GM19467 (cell line): ENCODE measurements around the gene GDPD4.

ENCODE experiments used
- ATAC-seq: cut with Tn5 transposase; IDR thresholded peaks from one replicate; pipeline ENCODE4 v1.9.1; 2021; ENCODE audit warnings: mild to moderate bottlenecking, moderate library complexity; ENCODE audit not compliant: unreplicated experiment

GDPD4 gene, protein sequence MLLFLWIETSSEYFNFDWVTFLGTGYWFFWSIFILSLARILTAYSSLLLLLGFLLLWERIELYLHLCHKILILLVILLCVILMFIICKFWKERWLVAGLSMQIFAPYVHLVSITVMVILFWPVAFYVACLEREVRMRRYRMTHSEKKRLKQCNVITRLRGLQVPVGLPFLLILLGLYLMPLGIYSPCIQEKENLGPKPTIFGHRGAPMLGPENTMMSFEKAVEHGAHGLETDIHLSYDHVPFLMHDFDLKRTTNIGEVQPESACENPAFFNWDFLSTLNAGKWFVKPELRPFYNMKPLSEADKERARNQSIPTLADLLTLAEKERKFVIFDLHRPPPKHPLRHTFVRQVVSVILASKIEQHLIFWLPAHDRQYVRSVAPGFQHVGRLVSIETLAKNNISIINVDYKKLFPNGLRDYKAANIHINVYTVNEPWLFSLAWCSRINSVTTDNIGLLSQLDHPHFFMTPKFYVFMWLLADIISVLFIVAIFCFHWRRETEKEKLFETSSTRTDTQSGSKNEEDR

DNA sequence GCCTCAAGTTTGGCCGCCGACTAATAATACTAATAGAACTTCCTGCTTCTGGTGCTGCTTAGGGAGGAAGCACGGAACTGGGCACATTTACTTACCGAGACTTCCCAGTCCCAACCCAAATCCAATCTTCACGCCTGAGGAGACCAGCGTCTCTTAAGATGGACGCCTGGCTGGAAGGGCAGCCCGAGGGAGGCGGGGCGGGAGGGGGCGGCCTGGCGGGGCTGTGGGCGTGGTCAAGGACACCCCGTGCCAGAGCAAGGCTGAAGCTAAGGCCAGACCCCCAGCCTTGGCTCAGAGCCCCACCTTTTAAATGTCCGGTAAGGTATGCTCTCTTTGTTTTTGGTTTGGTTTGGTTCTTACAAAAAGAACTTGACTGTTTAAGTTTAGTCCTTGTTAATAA is at the start of gene GDPD4:
Gene GDPD4, minus strand, starts transcription at position 177 of the 400 bp plus-strand sequence. CDS start 16,549 bp downstream, outside the sequence.
- no peak for ATAC-seq

GRCh38 chr11:77347948-77348347 is 46.5 kb upstream of the GDPD4 start:
- no peak for ATAC-seq

GRCh38 chr11:77346906-77347603 is 45.6 kb upstream of the GDPD4 start:
- no peak for ATAC-seq

GRCh38 chr11:77345621-77346020 is 44.1 kb upstream of the GDPD4 start:
- ATAC-seq = no peak

GRCh38 chr11:77340501-77340900 is 39.0 kb upstream of the GDPD4 start:
- no peak for ATAC-seq

DNA sequence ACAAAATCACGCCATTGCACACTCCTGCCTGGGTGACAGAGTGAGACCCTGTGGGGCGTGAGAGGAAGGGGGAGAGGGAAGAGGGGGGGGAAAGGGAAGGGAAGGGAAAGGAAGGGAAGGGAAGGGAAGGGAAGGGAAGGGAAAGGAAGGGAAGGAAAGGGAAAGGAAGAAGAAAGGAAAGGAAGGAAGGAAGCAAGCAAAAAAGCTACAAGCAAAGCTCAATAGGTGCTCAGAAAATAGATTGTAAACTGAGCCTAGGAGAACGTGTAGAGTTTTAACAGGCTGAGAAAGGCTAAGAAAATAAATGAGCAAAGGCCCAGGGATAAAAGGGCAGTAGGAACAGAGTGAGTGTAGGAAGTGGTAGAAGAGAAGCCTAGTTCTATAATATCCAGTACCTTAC is 30.8 kb upstream of the GDPD4 start:
- ATAC-seq = no peak

- no peak for ATAC-seq
Observed at GRCh38 chr11:77325159-77325558, 23.7 kb upstream of the GDPD4 start.

DNA sequence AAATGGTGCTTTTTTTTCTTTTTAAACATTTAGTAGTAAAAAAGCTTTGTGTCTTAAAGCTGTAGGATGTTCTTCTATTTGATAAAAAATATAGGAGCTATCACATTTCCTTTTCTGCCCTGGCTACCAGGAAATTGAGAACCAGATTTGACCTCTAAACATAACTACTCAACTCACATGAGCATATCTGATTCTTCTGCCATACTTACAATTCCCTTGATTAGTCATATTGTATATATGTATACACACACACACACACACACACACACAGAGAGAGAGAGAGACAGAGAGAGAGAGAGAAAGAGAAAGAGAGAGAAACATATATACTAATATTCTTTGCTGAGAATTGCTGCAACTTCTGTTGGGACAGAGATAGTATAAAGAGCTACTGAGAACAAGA is 23.0 kb upstream of the GDPD4 start:
- no peak for ATAC-seq

DNA sequence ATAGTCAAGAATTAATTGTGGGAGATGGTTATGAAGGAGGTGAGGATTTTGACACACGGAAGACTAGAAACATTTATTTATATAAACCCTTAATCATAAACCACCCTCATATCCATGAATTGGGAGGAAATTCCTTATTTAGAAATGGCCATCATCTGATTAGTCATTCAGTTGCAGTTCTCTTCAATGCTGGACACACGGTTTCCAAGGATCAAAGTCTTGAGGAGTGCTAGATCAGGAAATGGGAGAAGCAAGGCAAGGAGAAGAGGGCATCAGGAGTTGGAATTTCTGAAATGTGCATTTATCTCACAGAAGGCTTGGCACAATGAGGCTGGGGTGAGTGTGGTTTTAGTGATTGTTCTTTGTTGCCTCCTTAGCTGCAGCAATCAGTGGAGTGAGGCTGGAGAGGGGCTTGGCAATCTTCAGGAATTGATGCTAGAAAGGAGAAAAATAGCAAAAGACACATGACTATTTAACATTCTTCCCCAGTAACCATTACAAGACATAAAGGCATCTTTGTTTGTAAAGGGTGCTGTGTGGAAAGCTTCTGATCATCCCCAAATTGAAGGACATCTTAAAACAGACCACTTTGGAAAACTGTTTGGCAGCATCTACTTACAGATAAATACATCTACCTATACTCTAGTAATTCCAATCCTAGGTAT is 21.6 kb upstream of the GDPD4 start:
- no peak for ATAC-seq

DNA sequence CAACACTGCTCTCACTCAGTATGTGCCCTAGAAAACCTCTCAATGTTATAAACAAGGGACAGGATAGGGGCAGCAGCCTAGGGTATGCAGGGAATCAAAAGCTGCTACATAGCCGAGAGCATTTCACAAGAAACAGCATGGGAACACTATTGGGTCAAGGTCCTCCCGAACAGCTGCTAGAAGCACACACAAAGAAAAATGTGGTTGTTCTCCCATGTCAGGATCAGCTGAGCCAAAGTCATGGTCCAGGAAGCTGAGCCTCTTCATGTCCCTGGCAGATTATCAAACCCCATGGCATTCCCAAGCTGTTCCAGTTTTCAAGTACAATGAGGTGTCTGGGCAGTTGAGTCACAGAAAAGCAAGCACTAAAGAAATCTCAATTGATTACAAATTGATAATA is 21.0 kb upstream of the GDPD4 start:
- ATAC-seq = no peak

DNA sequence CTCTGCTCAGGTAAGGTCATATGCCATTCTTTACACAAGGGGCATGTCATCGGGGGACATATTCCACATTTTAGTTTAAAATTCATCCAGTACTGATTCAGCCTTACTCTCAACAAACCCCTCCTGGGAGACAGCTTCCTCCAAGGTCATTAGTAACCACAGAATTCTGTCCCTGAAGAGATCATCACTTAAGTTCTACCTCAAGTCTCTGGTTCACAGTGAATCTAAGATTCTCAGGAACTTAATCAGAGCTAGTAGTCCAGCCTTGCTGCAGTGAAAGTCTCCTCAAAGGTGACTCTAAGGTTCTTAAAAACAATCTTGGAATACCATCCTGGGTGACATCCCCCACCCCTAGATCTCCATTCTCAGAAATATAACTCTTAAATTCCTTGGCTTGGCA is 18.9 kb upstream of the GDPD4 start:
- ATAC-seq = no peak

DNA sequence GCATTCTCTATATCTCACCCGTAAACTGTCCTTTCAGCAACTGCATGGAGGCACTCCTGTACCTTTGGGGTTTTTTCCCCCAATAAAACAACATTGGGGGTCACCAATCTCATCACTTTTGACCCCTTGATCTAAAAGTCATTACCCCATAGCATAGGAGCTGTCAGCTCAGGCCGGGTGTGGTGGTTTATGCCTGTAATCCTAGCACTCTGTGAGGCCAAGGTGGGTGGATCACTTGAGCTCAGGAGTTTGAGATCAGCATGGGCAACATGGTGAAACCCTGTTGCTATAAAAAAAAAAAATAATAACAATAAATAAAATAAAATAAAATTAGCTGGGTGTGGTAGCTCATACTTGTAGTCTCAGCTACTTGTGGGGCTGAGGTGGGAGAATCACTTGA is 17.1 kb upstream of the GDPD4 start:
- ATAC-seq = no peak

- no peak for ATAC-seq
Observed at GRCh38 chr11:77316733-77317342, 15.4 kb upstream of the GDPD4 start.

DNA sequence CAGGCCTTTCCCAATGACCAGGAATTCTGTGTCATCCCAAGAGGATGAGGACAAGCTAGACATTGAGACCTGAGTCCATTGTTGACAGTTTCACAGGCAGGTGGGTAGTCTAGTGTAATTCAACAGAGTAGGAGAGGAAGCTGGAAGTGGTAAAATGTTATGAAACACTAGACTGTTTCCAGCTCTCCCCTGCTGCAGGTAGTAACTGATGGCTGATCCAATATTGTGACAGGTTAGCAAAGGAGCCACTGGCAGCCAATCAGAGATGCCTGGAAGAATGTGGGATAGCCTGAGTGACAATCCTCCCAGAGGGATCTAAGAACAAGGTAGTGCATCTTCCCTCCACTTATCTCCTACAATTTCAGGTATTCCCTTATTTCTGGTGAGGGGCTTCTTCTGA is 10.6 kb upstream of the GDPD4 start:
- no peak for ATAC-seq

DNA sequence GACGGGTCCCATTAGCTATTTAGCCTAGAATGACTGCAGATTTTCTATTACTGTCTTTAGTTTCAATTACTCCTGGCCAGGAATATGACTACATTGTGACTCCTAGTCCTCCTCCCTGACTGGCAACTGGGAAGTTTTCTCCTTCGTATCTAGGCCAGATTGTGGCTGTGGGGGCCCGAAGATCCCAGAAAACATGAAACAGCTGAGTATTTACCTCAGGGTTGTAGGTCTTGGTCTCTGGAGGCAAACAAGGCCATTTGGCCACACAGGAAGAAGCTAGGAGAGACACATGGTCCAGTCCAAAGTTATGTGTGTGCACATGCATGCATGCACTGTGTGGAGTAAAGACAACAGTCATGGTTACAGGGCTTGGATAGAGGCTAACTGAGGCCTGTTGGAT is 10.2 kb upstream of the GDPD4 start:
- ATAC-seq = no peak

GRCh38 chr11:77310721-77311120 is 9.2 kb upstream of the GDPD4 start:
- no peak for ATAC-seq

- ATAC-seq = no peak
Observed at GRCh38 chr11:77309401-77310085, 8.1 kb upstream of the GDPD4 start.

DNA sequence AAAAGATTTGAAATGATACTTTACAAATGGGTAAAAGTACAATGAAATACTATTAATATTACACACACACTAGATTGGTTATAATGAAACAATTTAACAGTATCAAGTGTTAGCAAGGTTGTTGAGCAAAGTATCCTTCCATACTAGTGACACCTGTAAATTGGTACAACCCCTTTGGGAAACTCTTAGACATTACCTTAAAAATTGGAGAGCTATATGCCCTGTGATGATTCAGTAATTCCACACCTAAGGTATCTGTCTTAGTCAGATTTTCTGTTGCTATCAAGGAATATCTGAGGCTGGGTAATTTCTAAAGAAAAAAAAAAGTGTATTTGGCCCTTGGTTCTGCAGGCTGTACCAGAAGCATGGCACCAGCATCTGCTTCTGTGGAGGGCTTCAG is 7.4 kb upstream of the GDPD4 start:
- no peak for ATAC-seq

GRCh38 chr11:77303328-77303727 is 1.8 kb upstream of the GDPD4 start:
- no peak for ATAC-seq

DNA sequence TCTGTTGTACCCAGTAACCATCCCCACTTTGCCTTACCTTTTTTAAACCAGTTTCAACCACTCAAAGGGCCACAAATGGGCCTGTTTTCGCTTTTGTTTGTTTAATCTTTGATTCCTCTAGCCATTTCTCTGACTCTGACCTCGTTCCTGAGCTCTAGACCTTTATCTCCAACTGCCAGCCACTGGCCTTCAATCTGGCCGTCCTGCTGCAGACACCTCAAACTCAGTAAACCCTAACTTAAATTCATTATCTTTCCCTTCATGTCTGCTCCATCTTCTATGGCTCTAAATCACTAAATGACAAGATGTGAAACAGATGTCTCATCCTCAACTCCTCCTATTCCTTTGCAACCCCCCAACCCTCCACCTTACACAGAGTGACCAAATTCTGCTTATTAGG is 1.3 kb upstream of the GDPD4 start:
- ATAC-seq = no peak

GRCh38 chr11:77300695-77301094 is 791 bp downstream of the GDPD4 start:
- ATAC-seq = no peak
